GM21390 (cell line): ENCODE measurements around the gene NUP62.
"Not testable (repeated sequence)": the region's sequence is repeated elsewhere in the genome, so short reads cannot be mapped to it uniquely, and the experiment has no call there.

Source experiments
- ATAC-seq: cut with Tn5 transposase; IDR thresholded peaks from one replicate; pipeline ENCODE4 v1.9.1; 2021; ENCODE audit not compliant: unreplicated experiment

NUP62 gene

DNA sequence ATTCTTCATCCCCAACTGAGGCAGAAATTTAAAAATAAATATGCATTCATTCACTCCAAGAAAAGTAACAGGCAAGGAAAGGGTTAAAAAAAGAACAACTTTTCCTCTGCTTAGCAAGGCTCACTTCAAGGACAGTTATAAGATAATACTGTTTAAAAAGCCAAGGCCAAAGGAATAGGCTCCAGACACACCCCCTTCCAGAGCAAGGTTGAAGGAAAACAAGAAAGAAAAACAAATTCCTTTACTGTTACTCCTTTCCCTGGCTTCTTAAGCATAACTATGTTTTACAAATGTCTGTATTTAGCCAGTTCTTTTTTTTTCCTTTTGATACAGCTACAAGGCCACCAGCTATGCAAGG, 23.2 kb upstream of the NUP62 start:
- no peak for ATAC-seq

GRCh38 chr19:49951806-49952478, 22.6 kb upstream of the NUP62 start:
- ATAC-seq: no peak

- ATAC-seq: no peak
Measured at GRCh38 chr19:49950956-49951526, 21.7 kb upstream of the NUP62 start.

GRCh38 chr19:49950590-49950948, 21.3 kb upstream of the NUP62 start:
- no peak for ATAC-seq

DNA sequence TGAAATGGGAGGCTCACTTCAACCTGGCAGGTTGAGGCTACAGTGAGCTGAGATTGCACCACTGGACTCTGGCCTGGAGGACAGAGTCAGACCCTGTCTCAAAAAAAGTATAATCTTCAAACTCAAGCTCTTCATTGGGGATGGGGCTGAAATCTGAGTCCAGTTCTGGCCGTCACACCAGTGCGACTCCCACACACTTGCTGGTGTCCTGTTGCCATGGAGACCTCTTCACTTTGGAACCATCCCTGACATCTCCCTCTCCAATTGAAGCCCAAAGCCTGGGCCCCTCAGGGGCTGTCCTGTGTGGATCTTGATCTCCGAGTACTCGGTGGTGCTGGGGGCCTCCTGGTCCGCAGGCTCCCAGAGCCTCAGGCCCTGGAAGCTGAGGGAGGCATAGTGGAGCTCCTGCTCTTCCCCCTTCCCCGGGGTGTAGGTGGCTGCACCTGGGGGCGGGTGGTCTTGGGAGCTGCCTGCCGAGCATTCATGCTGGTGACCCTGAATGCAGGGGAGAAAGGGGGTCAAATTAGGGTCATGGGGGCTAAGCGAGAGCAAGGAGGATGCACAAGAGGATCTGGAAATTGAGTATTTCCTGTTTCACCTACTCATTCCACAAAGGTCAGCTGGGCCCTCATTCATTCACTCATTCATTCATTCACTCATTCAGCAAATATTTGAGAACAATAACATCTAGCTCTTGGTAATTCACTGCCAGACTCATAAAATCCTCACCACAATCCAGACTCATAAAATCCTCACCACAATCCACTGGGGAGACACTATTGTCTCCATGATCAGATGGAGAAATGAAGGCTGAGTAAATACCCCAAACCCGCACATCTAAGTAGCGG, 20.7 kb upstream of the NUP62 start:
- no peak for ATAC-seq

DNA sequence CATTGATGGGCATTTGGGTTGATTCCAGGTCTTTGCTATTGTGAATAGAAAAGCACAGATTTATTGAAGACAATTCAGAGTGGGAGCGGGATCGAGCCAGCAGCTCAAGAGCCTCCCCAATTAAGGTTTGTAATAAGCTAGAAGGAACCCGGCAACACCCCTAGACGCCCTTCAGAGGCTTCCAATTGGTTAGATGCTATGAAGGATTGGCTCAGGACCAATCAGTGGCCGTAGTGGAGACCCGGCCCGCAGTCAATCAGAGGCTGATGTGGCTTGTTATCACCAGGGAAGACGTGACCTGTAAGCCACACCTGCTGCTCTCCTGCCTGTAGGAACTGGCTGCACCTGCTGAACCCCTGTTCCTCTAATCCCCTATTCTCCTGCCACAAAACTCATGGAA, 17.1 kb upstream of the NUP62 start:
- ATAC-seq: no peak

- not testable (repeated sequence) for ATAC-seq
Measured at GRCh38 chr19:49944567-49944966, 15.3 kb upstream of the NUP62 start.

- no peak for ATAC-seq
Measured at GRCh38 chr19:49940482-49940791, 11.1 kb upstream of the NUP62 start.

DNA sequence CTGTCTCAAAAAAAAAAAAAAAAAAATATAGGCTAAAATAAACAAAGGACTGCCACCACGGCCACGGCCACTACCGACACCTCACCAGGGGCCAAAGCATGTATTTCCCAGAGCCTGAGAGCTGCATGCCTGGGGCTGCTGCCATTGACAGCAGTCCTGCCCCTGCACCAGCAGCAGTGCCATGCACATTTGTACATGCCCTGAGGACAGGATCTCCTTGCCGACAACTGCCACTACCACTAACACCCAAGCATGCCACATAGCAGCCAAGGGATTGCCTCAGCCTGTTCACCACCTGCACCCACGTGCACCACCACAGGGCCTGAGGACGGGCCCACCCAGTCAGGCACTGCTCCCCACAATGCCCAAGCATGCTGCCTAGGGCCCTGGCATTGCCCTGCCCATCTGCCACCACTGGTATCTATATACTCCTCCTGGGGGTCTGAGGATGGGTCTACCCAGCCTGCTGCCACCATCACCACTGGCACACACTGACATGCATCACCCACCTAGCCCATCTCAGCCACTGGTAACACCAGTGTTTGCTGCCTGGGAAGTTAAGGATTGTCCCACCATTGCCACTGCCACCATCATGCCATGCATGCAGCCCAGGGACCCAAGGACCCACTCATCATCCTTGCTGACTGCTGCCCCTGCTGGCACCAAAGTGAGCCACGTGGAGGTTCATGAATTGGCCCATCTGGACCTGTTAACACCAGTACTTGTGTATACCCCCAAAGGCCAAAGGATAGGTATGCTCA, 10.6 kb upstream of the NUP62 start:
- no peak for ATAC-seq

- ATAC-seq: no peak
Measured at GRCh38 chr19:49938662-49939061, 9.4 kb upstream of the NUP62 start.

DNA sequence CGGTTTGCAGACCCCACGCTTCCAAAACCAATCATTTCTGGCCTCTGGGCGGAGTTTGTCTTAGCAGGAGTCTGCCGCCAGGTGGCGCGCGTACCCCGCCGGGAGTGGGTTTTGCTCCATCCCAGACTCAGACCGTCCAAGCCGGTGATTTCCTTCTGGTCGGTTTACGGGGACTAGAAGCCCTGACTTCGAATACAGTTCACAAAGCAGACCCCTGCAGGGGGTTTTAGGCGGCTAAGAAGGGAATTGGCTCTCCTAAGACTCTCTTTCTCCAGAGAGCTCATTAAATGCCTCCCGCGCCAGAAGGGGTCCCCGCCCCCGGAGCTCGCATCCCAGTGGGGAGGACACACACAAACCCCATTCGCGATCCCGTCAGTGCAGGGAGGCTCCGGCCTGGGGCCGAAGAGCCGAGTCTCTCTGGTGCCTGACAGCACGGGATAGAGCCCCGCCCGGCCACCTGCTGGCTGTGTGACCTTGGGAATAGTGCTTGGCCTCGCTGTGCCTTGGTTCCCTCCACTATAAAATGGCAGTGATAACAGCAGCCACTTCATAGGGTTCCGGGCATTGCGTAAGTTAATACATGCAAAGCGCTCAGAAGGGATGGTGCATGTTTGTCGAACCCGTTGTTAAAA, 8.6 kb upstream of the NUP62 start:
- ATAC-seq: no peak

DNA sequence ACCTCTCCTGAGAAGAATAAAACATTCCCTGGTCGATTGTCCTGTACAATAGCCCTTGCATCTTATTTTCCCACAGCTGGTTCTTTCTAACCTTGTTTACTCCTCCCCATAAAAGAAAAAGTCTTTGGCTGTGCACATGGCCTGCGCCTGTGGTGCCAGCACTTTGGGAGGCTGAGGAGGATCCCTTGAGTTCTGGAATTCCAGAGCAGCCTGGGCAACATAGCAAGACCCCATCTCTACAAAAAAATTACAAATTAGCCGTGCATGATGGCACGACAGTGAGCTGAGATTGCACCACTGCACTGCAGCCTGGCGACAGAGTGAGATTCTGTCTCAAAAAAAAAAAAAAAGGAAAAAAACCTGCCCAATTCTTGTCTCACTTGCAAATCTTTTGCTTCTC, 7.2 kb upstream of the NUP62 start:
- no peak for ATAC-seq

GRCh38 chr19:49933643-49934042, 4.3 kb upstream of the NUP62 start:
- ATAC-seq: no peak

- ATAC-seq: no peak
Measured at GRCh38 chr19:49932731-49933131, 3.4 kb upstream of the NUP62 start.

DNA sequence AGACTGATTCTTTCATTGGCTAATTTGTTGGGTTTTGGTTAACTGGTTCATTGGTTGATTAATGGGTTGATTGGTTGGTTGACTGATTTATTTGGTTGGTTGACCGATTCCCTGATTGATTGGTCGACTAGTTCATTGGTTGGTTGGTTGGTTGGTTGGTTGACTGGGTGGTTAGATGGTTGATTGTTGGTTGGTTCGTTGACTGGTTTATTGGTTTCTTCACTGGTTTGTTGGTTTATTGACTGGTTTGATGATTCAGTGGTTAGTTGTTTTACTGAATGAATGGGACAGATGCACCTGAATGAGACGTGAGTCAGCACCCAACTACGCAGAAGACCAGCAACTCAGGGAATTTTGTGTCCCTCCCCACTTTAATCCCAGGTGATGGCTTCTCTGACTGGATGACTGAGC, 2.7 kb upstream of the NUP62 start:
- no peak for ATAC-seq

GRCh38 chr19:49931293-49932040, 2.2 kb upstream of the NUP62 start:
- no peak for ATAC-seq

- ATAC-seq: no peak
Measured at GRCh38 chr19:49930483-49931011, 1.2 kb upstream of the NUP62 start.

- ATAC-seq: peak; percentile 64
Measured at GRCh38 chr19:49929611-49930482, 543 bp upstream of the NUP62 start.

DNA sequence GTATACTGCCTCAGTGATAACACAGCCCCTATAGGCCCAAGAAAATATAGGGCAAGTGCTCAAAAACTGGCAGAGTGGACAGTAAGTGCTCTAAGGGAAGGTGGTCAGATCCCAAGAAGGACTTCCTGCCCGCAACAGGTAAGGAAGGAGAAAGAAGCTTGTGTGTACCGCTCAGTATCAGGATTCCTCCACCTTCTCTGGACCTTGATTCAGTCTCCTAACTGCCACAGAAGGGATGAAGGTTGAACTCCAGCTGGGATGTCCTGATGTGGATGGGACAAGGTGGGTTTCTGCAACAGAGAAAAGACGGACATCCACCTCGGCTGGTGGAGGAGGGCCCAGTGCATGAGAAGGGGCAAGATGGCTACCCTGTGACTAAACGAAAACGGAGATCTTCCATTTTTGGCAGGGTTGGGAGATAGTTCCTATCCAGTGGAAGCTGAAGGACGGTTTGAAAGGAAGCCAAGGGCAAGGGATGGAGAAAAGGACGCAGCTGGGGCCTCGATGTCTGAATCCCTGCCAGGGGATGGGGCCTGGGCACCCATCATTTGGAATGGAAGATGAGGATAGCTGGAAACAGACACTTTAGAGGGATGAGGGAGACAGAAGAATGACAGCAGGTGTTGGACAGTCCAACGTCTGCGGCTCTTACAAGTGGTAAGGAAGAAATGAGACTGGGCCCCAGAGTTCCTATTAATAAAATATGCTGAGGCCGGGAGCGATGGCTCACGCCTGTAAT, 1.6 kb downstream of the NUP62 start:
- no peak for ATAC-seq
